WTC11 (cell line): ENCODE measurements around the gene SLITRK4. TPM values are rescaled to one million over a fixed set of nuclear protein-coding genes. Genes with fewer than 3 reads are reported as not detected.

Experiments
- ATAC-seq: fragments of 200-7000 bp; cut with Tn5 transposase; 2 replicates; pipeline ENCODE4 v1.10.0; 2021; ENCODE audit warnings: mild to moderate bottlenecking, moderate library complexity
- CTCF ChIA-PET: fragments of 300-600 bp; sonication (Branson Sonifier 250); formaldehyde crosslinking; loops from one replicate; lab custom pipeline; 2021; ENCODE audit warnings: antibody characterized with exemption; lab: Charles Lee
- POLR2A ChIA-PET: fragments of 350-600 bp; sonication (Branson Sonifier 250); formaldehyde crosslinking; loops from one replicate; lab custom pipeline; 2021; ENCODE audit warnings: antibody characterized with exemption; lab: Charles Lee
- DNase-seq: peaks from one replicate; pipeline ENCODE4 v3.0.0; 2021; ENCODE audit warnings: low spot score
- H3K27ac Mint-ChIP-seq: 2 replicates; pipeline ENCODE4 v1.8.0; 2021; ENCODE audit warnings: mixed read lengths
- H3K27me3 Mint-ChIP-seq: 2 replicates; pipeline ENCODE4 v1.8.0; 2021; ENCODE audit warnings: low read depth, mild to moderate bottlenecking, moderate library complexity, mixed read lengths
- H3K36me3 Mint-ChIP-seq: 2 replicates; pipeline ENCODE4 v1.8.0; 2021; ENCODE audit warnings: mixed read lengths
- H3K4me1 Mint-ChIP-seq: 2 replicates; pipeline ENCODE4 v1.8.0; 2022; ENCODE audit warnings: mixed read lengths
- H3K4me3 Mint-ChIP-seq: 2 replicates; pipeline ENCODE4 v1.8.0; 2021; ENCODE audit warnings: mild to moderate bottlenecking, moderate library complexity, mixed read lengths
- H3K9me3 Mint-ChIP-seq: 2 replicates; pipeline ENCODE4 v1.8.0; 2021; ENCODE audit warnings: mixed read lengths
- ESRRA ChIP-seq: sonication (generic); formaldehyde crosslinking; IDR thresholded peaks from 2 replicates; pipeline ENCODE4 v1.8.1; 2022; ENCODE audit warnings: mild to moderate bottlenecking, missing genetic modification reagents, borderline replicate concordance
- GRHL2 ChIP-seq: fragments of 250-450 bp; sonication (Bioruptor Pico); IDR thresholded peaks from 2 replicates; pipeline ENCODE4 v1.8.0; 2022; ENCODE audit warnings: mild to moderate bottlenecking, moderate library complexity; ENCODE audit not compliant: insufficient replicate concordance, severe bottlenecking
- JAZF1 ChIP-seq: fragments of 250-450 bp; sonication (Bioruptor Pico); IDR thresholded peaks from 2 replicates; pipeline ENCODE4 v1.9.0; 2021; ENCODE audit warnings: moderate library complexity, mild to moderate bottlenecking, inconsistent platforms
- JUN ChIP-seq: sonication (generic); formaldehyde crosslinking; IDR thresholded peaks from 2 replicates; pipeline ENCODE4 v1.8.0; 2023; ENCODE audit warnings: mild to moderate bottlenecking, missing genetic modification reagents
- MYBL2 ChIP-seq: sonication (generic); formaldehyde crosslinking; IDR thresholded peaks from 2 replicates; pipeline ENCODE4 v1.8.1; 2023; ENCODE audit warnings: mild to moderate bottlenecking, moderate library complexity, missing genetic modification reagents
- OVOL2 ChIP-seq: fragments of 250-450 bp; sonication (Bioruptor Pico); IDR thresholded peaks from 2 replicates; pipeline ENCODE4 v1.9.0; 2021; ENCODE audit warnings: mild to moderate bottlenecking, borderline replicate concordance
- TEAD1 ChIP-seq: sonication (generic); formaldehyde crosslinking; IDR thresholded peaks from 2 replicates; pipeline ENCODE4 v1.8.0; 2022; ENCODE audit warnings: mild to moderate bottlenecking, missing genetic modification reagents
- ZNF219 ChIP-seq: sonication (generic); formaldehyde crosslinking; IDR thresholded peaks from 2 replicates; pipeline ENCODE4 v1.8.0; 2023; ENCODE audit warnings: missing genetic modification reagents, mild to moderate bottlenecking, borderline replicate concordance
- ZNF423 ChIP-seq: fragments of 250-450 bp; sonication (Bioruptor Pico); IDR thresholded peaks from 2 replicates; pipeline ENCODE4 v2.1.2; 2022; ENCODE audit warnings: mild to moderate bottlenecking, moderate library complexity
- total RNA-seq: library from RNA; stranded (reverse); gene quantifications from 3 replicates; pipeline ENCODE4 v1.2.3, GENCODE V29; 2021
- TF ChIP-seq, protein P1 (sequence below): sonication (generic); formaldehyde crosslinking; conservative IDR thresholded peaks from 2 replicates; pipeline ENCODE4 v1.8.1; 2022; ENCODE audit warnings: mild to moderate bottlenecking, missing genetic modification reagents
- TF ChIP-seq, protein P2 (sequence below): fragments of 250-450 bp; sonication (Bioruptor Pico); IDR thresholded peaks from 2 replicates; pipeline ENCODE4 v2.1.2; 2022; ENCODE audit warnings: mild to moderate bottlenecking, moderate library complexity
- TF ChIP-seq, protein P3 (sequence below): sonication (generic); formaldehyde crosslinking; IDR thresholded peaks from 2 replicates; pipeline ENCODE4 v1.8.1; 2022; ENCODE audit warnings: missing genetic modification reagents, borderline replicate concordance
- TF ChIP-seq, protein P4 (sequence below): fragments of 250-450 bp; sonication (Bioruptor Pico); IDR thresholded peaks from 2 replicates; pipeline ENCODE4 v1.9.0; 2021; ENCODE audit warnings: mild to moderate bottlenecking, borderline replicate concordance
- TF ChIP-seq, protein P5 (sequence below): sonication (generic); formaldehyde crosslinking; conservative IDR thresholded peaks from 2 replicates; pipeline ENCODE4 v1.8.1; 2023; ENCODE audit warnings: mild to moderate bottlenecking, low read depth, missing genetic modification reagents, moderate library complexity
- TF ChIP-seq, protein P6 (sequence below): sonication (generic); formaldehyde crosslinking; IDR thresholded peaks from 2 replicates; pipeline ENCODE4 v1.8.1; 2023; ENCODE audit warnings: mild to moderate bottlenecking, missing genetic modification reagents
- TF ChIP-seq, protein P7 (sequence below): sonication (generic); formaldehyde crosslinking; IDR thresholded peaks from 2 replicates; pipeline ENCODE4 v1.8.0; 2023; ENCODE audit warnings: mild to moderate bottlenecking, missing genetic modification reagents

The SLITRK4 gene
- total RNA-seq, 1 experiment from 2014 or later: not detected

DNA sequence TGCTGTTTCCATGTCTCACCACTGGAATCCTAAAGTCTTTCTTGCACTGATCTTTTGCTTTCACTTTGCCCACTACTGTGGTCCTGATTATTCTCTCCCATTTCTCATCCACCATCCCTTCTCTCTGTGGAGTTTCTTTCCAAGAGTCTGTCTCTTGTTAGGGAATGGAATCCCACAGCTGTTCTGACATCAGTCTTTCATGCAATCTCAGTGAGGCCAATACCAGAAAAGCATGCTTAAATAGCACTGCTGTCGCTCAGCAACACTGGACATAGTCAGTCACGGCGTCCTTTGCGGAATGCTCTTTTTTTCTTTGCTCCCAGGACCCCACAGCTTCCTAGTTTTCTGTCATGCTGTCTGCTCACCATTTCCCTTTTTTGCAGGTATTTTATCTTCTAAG is 20.1 kb downstream of the SLITRK4 start:
- Mint-ChIP-seq H3K4me3 (no peak overlapping the region), H3K36me3 (peaks cover 44% of the 10 kb centered on the region), H3K27ac (no peak overlapping the region), H3K27me3 (peaks cover under 1% of the 10 kb centered on the region), H3K4me1 (no peaks in the 10 kb centered on the region), H3K9me3 (peaks cover 71% of the 10 kb centered on the region)
- POLR2A ChIA-PET: no interaction called here
- TF ChIP-seq MYBL2 (CRISPR knock-in tag) (no peak), GRHL2 (CRISPR knock-in tag) (no peak), TEAD1 (CRISPR knock-in tag) (no peak), ESRRA (CRISPR knock-in tag) (no peak), JUN (CRISPR knock-in tag) (no peak), JAZF1 (CRISPR knock-in tag) (no peak), ZNF219 (no peak)
- TF ChIP-seq, protein P1, sequence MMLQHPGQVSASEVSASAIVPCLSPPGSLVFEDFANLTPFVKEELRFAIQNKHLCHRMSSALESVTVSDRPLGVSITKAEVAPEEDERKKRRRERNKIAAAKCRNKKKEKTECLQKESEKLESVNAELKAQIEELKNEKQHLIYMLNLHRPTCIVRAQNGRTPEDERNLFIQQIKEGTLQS (CRISPR knock-in tag): no peak
- TF ChIP-seq, protein P2, sequence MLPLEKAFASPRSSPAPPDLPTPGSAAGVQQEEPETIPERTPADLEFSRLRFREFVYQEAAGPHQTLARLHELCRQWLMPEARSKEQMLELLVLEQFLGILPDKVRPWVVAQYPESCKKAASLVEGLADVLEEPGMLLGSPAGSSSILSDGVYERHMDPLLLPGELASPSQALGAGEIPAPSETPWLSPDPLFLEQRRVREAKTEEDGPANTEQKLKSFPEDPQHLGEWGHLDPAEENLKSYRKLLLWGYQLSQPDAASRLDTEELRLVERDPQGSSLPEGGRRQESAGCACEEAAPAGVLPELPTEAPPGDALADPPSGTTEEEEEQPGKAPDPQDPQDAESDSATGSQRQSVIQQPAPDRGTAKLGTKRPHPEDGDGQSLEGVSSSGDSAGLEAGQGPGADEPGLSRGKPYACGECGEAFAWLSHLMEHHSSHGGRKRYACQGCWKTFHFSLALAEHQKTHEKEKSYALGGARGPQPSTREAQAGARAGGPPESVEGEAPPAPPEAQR (CRISPR knock-in tag): no peak
- TF ChIP-seq, protein P3, sequence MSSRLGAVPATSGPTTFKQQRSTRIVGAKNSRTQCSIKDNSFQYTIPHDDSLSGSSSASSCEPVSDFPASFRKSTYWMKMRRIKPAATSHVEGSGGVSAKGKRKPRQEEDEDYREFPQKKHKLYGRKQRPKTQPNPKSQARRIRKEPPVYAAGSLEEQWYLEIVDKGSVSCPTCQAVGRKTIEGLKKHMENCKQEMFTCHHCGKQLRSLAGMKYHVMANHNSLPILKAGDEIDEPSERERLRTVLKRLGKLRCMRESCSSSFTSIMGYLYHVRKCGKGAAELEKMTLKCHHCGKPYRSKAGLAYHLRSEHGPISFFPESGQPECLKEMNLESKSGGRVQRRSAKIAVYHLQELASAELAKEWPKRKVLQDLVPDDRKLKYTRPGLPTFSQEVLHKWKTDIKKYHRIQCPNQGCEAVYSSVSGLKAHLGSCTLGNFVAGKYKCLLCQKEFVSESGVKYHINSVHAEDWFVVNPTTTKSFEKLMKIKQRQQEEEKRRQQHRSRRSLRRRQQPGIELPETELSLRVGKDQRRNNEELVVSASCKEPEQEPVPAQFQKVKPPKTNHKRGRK (CRISPR knock-in tag): no peak
- TF ChIP-seq, protein P4, sequence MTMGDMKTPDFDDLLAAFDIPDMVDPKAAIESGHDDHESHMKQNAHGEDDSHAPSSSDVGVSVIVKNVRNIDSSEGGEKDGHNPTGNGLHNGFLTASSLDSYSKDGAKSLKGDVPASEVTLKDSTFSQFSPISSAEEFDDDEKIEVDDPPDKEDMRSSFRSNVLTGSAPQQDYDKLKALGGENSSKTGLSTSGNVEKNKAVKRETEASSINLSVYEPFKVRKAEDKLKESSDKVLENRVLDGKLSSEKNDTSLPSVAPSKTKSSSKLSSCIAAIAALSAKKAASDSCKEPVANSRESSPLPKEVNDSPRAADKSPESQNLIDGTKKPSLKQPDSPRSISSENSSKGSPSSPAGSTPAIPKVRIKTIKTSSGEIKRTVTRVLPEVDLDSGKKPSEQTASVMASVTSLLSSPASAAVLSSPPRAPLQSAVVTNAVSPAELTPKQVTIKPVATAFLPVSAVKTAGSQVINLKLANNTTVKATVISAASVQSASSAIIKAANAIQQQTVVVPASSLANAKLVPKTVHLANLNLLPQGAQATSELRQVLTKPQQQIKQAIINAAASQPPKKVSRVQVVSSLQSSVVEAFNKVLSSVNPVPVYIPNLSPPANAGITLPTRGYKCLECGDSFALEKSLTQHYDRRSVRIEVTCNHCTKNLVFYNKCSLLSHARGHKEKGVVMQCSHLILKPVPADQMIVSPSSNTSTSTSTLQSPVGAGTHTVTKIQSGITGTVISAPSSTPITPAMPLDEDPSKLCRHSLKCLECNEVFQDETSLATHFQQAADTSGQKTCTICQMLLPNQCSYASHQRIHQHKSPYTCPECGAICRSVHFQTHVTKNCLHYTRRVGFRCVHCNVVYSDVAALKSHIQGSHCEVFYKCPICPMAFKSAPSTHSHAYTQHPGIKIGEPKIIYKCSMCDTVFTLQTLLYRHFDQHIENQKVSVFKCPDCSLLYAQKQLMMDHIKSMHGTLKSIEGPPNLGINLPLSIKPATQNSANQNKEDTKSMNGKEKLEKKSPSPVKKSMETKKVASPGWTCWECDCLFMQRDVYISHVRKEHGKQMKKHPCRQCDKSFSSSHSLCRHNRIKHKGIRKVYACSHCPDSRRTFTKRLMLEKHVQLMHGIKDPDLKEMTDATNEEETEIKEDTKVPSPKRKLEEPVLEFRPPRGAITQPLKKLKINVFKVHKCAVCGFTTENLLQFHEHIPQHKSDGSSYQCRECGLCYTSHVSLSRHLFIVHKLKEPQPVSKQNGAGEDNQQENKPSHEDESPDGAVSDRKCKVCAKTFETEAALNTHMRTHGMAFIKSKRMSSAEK: no peak
- TF ChIP-seq, protein P5, sequence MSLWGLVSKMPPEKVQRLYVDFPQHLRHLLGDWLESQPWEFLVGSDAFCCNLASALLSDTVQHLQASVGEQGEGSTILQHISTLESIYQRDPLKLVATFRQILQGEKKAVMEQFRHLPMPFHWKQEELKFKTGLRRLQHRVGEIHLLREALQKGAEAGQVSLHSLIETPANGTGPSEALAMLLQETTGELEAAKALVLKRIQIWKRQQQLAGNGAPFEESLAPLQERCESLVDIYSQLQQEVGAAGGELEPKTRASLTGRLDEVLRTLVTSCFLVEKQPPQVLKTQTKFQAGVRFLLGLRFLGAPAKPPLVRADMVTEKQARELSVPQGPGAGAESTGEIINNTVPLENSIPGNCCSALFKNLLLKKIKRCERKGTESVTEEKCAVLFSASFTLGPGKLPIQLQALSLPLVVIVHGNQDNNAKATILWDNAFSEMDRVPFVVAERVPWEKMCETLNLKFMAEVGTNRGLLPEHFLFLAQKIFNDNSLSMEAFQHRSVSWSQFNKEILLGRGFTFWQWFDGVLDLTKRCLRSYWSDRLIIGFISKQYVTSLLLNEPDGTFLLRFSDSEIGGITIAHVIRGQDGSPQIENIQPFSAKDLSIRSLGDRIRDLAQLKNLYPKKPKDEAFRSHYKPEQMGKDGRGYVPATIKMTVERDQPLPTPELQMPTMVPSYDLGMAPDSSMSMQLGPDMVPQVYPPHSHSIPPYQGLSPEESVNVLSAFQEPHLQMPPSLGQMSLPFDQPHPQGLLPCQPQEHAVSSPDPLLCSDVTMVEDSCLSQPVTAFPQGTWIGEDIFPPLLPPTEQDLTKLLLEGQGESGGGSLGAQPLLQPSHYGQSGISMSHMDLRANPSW: no peak
- TF ChIP-seq, protein P6, sequence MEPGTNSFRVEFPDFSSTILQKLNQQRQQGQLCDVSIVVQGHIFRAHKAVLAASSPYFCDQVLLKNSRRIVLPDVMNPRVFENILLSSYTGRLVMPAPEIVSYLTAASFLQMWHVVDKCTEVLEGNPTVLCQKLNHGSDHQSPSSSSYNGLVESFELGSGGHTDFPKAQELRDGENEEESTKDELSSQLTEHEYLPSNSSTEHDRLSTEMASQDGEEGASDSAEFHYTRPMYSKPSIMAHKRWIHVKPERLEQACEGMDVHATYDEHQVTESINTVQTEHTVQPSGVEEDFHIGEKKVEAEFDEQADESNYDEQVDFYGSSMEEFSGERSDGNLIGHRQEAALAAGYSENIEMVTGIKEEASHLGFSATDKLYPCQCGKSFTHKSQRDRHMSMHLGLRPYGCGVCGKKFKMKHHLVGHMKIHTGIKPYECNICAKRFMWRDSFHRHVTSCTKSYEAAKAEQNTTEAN (CRISPR knock-in tag): no peak
- no peak for ATAC-seq
- no peak for DNase-seq
- CTCF ChIA-PET: no interaction called here

DNA sequence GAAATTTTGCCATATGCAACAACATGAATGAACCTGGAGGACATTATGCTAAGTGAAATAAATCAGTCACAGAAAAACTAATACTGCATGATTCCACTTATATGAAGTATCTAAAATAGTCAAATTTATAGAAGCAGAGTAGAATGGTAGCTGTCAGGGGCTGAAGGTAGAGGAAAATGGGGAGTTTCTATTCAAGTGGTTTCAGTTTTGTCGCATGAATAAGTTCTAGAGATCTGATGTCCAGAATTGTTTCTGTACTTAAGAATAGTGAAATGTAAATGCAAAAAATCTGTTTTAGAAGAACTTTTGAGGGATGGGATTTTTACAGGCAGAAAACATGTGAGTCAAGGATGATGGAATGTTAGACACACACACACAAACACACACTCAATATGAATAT is 34.1 kb downstream of the SLITRK4 start:
- H3K4me3 Mint-ChIP-seq: no peak overlapping the region
- ATAC-seq (no peak), DNase-seq (no peak)
- peaks cover 40% of the 10 kb centered on the region for H3K36me3 Mint-ChIP-seq
- POLR2A ChIA-PET: no interaction called here
- no peaks in the 10 kb centered on the region; the same call in 1 of the 2 replicates for H3K27me3 Mint-ChIP-seq
- no peak overlapping the region for H3K27ac Mint-ChIP-seq
- peaks cover 73% of the 10 kb centered on the region for H3K9me3 Mint-ChIP-seq
- CTCF ChIA-PET: no interaction called here
- H3K4me1 Mint-ChIP-seq: no peaks in the 10 kb centered on the region
- TF ChIP-seq, protein P7, sequence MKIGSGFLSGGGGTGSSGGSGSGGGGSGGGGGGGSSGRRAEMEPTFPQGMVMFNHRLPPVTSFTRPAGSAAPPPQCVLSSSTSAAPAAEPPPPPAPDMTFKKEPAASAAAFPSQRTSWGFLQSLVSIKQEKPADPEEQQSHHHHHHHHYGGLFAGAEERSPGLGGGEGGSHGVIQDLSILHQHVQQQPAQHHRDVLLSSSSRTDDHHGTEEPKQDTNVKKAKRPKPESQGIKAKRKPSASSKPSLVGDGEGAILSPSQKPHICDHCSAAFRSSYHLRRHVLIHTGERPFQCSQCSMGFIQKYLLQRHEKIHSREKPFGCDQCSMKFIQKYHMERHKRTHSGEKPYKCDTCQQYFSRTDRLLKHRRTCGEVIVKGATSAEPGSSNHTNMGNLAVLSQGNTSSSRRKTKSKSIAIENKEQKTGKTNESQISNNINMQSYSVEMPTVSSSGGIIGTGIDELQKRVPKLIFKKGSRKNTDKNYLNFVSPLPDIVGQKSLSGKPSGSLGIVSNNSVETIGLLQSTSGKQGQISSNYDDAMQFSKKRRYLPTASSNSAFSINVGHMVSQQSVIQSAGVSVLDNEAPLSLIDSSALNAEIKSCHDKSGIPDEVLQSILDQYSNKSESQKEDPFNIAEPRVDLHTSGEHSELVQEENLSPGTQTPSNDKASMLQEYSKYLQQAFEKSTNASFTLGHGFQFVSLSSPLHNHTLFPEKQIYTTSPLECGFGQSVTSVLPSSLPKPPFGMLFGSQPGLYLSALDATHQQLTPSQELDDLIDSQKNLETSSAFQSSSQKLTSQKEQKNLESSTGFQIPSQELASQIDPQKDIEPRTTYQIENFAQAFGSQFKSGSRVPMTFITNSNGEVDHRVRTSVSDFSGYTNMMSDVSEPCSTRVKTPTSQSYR (CRISPR knock-in tag): no peak
- TF ChIP-seq ZNF423 (CRISPR knock-in tag) (no peak), MYBL2 (CRISPR knock-in tag) (no peak), OVOL2 (no peak)
